GM12878 (cell line): Measurements from ENCODE around the gene OGDHL. TPM values are rescaled to one million over a fixed set of nuclear protein-coding genes. Genes with fewer than 3 reads are reported as not detected.

Source experiments
- ATAC-seq: fragments of 200-7000 bp; cut with Tn5 transposase; 3 replicates; pipeline ENCODE4 v1.9.1; 2020; ENCODE audit warnings: mild to moderate bottlenecking, moderate library complexity
- BruUV-seq: library from RNA; stranded (reverse); fragments of 400-500 nt; replicated peaks from 2 replicates; lab custom pipeline; 2021; lab: Mats Ljungman, UMichigan
- CTCF ChIA-PET: fragments of 300-600 bp; sonication (Branson Sonifier 250); formaldehyde crosslinking; extraction: SDS; loops from one replicate; lab custom pipeline; 2021; ENCODE audit warnings: inconsistent platforms; lab: Yijun Ruan, JAX
- POLR2A ChIA-PET: fragments of 350-600 bp; formaldehyde crosslinking; extraction: SDS; loops from one replicate; lab custom pipeline; 2021; ENCODE audit warnings: inconsistent platforms; lab: Charles Lee
- RAD21 ChIA-PET: fragments of 300-600 bp; sonication (Branson Sonifier 250); formaldehyde crosslinking; loops from one replicate; lab custom pipeline; 2023; ENCODE audit warnings: antibody characterized with exemption; ENCODE audit not compliant: unreplicated experiment; lab: Charles Lee
- SMC1A ChIA-PET: fragments of 300-600 bp; sonication (Branson Sonifier 250); formaldehyde crosslinking; loops from one replicate; lab custom pipeline; 2023; ENCODE audit not compliant: unreplicated experiment, uncharacterized antibody; lab: Charles Lee
- DNase-seq: peaks from one replicate; pipeline ENCODE4 v3.0.0-alpha.2; 2011; ENCODE audit warnings: low read depth, low spot score
- FAIRE-seq: peaks from 3 replicates; lab custom pipeline; 2011; peaks lifted over from hg19 to GRCh38; lab: Jason Lieb, UNC
- H2AFZ ChIP-seq: 2 replicates; pipeline ENCODE4 v1.6.0; 2011; ENCODE audit warnings: low read depth, low read length, control low read depth; ENCODE audit not compliant: control insufficient read depth
- H3K27ac ChIP-seq: 2 replicates; pipeline ENCODE4 v1.5.1; 2011; ENCODE audit warnings: control low read depth; ENCODE audit not compliant: control insufficient read depth, insufficient read depth
- H3K27me3 ChIP-seq, 2 experiments: replicated peaks in 1 of 2; 2 replicates each; pipeline versions ENCODE4 v1.6.0 to v1.6.1; 2011; ENCODE audit warnings: low read length in 1 of 2; ENCODE audit not compliant: control insufficient read depth in 2 of 2, insufficient read depth in 2 of 2
- H3K36me3 ChIP-seq, 2 experiments: 2 replicates each; pipeline ENCODE4 v1.5.1; 2011; ENCODE audit warnings: low read length in 1 of 2; ENCODE audit not compliant: control insufficient read depth in 2 of 2, insufficient read depth in 2 of 2
- H3K4me1 ChIP-seq: 2 replicates; pipeline ENCODE4 v1.6.1; 2011; ENCODE audit warnings: mild to moderate bottlenecking, low read length, moderate library complexity, mixed read lengths; ENCODE audit not compliant: control insufficient read depth, insufficient read depth
- H3K4me2 ChIP-seq: 2 replicates; pipeline ENCODE4 v1.6.0; 2011; ENCODE audit warnings: control low read depth; ENCODE audit not compliant: control insufficient read depth, insufficient read depth
- H3K4me3 ChIP-seq: fragments of 200-600 bp; sonication (generic); 2 replicates; pipeline ENCODE4 v1.5.1; 2016
- H3K79me2 ChIP-seq: 2 replicates; pipeline ENCODE4 v1.6.0; 2011; ENCODE audit warnings: low read length; ENCODE audit not compliant: control insufficient read depth, insufficient read depth
- H3K9ac ChIP-seq: 2 replicates; pipeline ENCODE4 v1.8.0; 2011; ENCODE audit warnings: low read length, control low read depth, mixed read lengths; ENCODE audit not compliant: control insufficient read depth, insufficient read depth
- H3K9me3 ChIP-seq: replicated peaks from 3 replicates; pipeline ENCODE4 v1.5.1; 2011; ENCODE audit warnings: mild to moderate bottlenecking, low read length; ENCODE audit not compliant: control insufficient read depth, insufficient read depth
- H4K20me1 ChIP-seq: 2 replicates; pipeline ENCODE4 v1.6.0; 2011; ENCODE audit not compliant: control insufficient read depth, insufficient read depth
- BMI1 ChIP-seq: fragments of 450-650 bp; IDR thresholded peaks from 2 replicates; pipeline ENCODE4 v1.6.1; 2016; ENCODE audit warnings: mild to moderate bottlenecking, moderate library complexity, borderline replicate concordance
- CBFB ChIP-seq: IDR thresholded peaks from 2 replicates; pipeline ENCODE4 v1.6.1; 2016; ENCODE audit warnings: antibody characterized with exemption, low read depth
- HDGF ChIP-seq: fragments of 450-650 bp; IDR thresholded peaks from 2 replicates; pipeline ENCODE4 v1.6.1; 2016; ENCODE audit warnings: antibody characterized with exemption
- LARP7 ChIP-seq: fragments of 450-650 bp; IDR thresholded peaks from 2 replicates; pipeline ENCODE4 v1.6.1; 2017; ENCODE audit warnings: mild to moderate bottlenecking
- NFYB ChIP-seq: IDR thresholded peaks from 2 replicates; pipeline ENCODE4 v1.6.1; 2011; ENCODE audit warnings: low read depth, mild to moderate bottlenecking, low read length, improper control_type of control experiment, moderate library complexity; ENCODE audit not compliant: insufficient read depth
- SRF ChIP-seq, 2 experiments: IDR thresholded peaks; 2 replicates each; pipeline ENCODE4 v1.6.1; 2011; ENCODE audit warnings: low read depth in 2 of 2, low read length in 2 of 2, mild to moderate bottlenecking in 1 of 2, moderate library complexity in 1 of 2
- SUZ12 ChIP-seq: fragments of 200-600 bp; sonication (generic); IDR thresholded peaks from one replicate; pipeline ENCODE4 v1.6.1; 2018; ENCODE audit warnings: antibody characterized with exemption, mild to moderate bottlenecking; ENCODE audit not compliant: unreplicated experiment
- TBL1XR1 ChIP-seq: IDR thresholded peaks from 2 replicates; pipeline ENCODE4 v1.6.1; 2012; ENCODE audit warnings: low read depth, low read length, improper control_type of control experiment
- TCF7 ChIP-seq: IDR thresholded peaks from 2 replicates; pipeline ENCODE4 v1.6.1; 2014; ENCODE audit warnings: antibody characterized with exemption, borderline replicate concordance
- YBX1 ChIP-seq: fragments of 450-650 bp; IDR thresholded peaks from 2 replicates; pipeline ENCODE4 v1.6.1; 2016; ENCODE audit warnings: antibody characterized with exemption
- ZNF207 ChIP-seq: fragments of 450-650 bp; IDR thresholded peaks from 2 replicates; pipeline ENCODE4 v1.6.1; 2014; ENCODE audit warnings: antibody characterized with exemption, mild to moderate bottlenecking, borderline replicate concordance
- ZZZ3 ChIP-seq: IDR thresholded peaks from 2 replicates; pipeline ENCODE4 v1.6.1; 2011; ENCODE audit warnings: low read depth; ENCODE audit not compliant: control insufficient read depth, insufficient read length
- WGBS: methylation state at CpG from one replicate; pipeline ENCODE4 v1.1.6; 2016; ENCODE audit warnings: low lambda C conversion rate; ENCODE audit not compliant: insufficient replicate concordance, insufficient coverage; ENCODE audit errors: missing lambda C conversion rate; 5-methylcytosine and 5-hydroxymethylcytosine counted together
- in situ Hi-C: fragments of 300-500 bp; cut with MboI; formaldehyde crosslinking; loops from 9 replicates; pipeline ENCODE4 v1.14.3; 2018; ENCODE audit warnings: mixed read lengths
- intact Hi-C: fragments of 100-400 bp; cut with micrococcal nuclease; formaldehyde crosslinking; loops from one replicate; pipeline ENCODE4 v1.14.2; 2022; ENCODE audit not compliant: unreplicated experiment
- polyA plus RNA-seq, 11 experiments: library from polyadenylated mRNA; depleted of rRNA in 4 of 11; unstranded in 6 of 11; stranded (reverse) in 5 of 11; fragments of >200 nt; fragmentation: Nextera tagmentation in 4 of 11; fragmentation: Illumina TruSeq in 1 of 11; extraction: Ambion mirVana in 4 of 11; extraction: Trizol in 1 of 11; gene quantifications; 1 replicate in 1 of 11; 2 replicates in 10 of 11; pipeline versions ENCODE4 v1.2.1 to v1.2.3, GENCODE V29; 2011 to 2016; ENCODE audit warnings: inconsistent platforms in 2 of 11, missing spikeins in 2 of 11, low read depth in 1 of 11
- total RNA-seq, 4 experiments: library from RNA; depleted of rRNA in 3 of 4; stranded (reverse); fragments of >200 nt in 3 of 4; fragmentation: Illumina TruSeq in 1 of 4; extraction: Trizol in 1 of 4; gene quantifications; 2 replicates each; pipeline versions ENCODE4 v1.2.1 to v1.2.3, GENCODE V29; 2013 to 2021
- TF ChIP-seq, protein P1 (sequence below): IDR thresholded peaks from 2 replicates; pipeline ENCODE4 v1.6.1; 2012; ENCODE audit warnings: low read length, inconsistent platforms
- TF ChIP-seq, protein P2 (sequence below): fragments of 450-650 bp; IDR thresholded peaks from 2 replicates; pipeline ENCODE4 v1.6.1; 2018; ENCODE audit warnings: borderline replicate concordance, mild to moderate bottlenecking; ENCODE audit not compliant: partially characterized antibody
- TF ChIP-seq, protein P3 (sequence below): fragments of 450-650 bp; IDR thresholded peaks from 2 replicates; pipeline ENCODE4 v1.6.1; 2017; ENCODE audit warnings: mild to moderate bottlenecking, low read depth, inconsistent platforms; ENCODE audit not compliant: poor library complexity, severe bottlenecking
- TF ChIP-seq, protein P4 (sequence below): IDR thresholded peaks from 2 replicates; pipeline ENCODE4 v1.6.1; 2011; ENCODE audit warnings: low read depth, mild to moderate bottlenecking, low read length, moderate library complexity, borderline replicate concordance; ENCODE audit errors: extremely low read depth

Gene OGDHL
- total and polyA plus RNA-seq, 10 of the 15 experiments (the other 5 are each of a cell fraction or from before 2014, with no cell fraction given) = 0.02 to 13.3 (median 0.34) TPM

DNA sequence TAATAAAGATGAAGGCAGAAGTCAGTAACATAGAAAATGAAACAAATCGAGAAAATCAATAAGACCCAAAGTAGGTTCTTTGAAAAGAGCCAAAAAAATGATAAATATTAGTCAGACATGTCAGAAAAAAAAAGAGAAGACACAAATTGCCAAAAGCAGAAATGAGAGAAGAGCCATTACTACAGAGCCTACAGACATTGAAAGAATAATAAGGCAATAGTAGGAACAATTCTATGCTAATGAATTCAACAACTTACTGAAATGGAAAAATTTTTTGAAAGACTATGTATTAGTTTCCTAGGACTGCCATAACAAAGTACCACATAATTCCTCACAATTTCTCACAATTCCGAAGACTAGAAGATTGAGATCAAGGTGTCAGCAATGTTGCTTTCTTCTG lies 35.5 kb downstream of the OGDHL start:
- peak; percentile 18 for FAIRE-seq
- TF ChIP-seq, protein P1, sequence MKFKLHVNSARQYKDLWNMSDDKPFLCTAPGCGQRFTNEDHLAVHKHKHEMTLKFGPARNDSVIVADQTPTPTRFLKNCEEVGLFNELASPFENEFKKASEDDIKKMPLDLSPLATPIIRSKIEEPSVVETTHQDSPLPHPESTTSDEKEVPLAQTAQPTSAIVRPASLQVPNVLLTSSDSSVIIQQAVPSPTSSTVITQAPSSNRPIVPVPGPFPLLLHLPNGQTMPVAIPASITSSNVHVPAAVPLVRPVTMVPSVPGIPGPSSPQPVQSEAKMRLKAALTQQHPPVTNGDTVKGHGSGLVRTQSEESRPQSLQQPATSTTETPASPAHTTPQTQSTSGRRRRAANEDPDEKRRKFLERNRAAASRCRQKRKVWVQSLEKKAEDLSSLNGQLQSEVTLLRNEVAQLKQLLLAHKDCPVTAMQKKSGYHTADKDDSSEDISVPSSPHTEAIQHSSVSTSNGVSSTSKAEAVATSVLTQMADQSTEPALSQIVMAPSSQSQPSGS = no peak
- TF ChIP-seq, protein P2, sequence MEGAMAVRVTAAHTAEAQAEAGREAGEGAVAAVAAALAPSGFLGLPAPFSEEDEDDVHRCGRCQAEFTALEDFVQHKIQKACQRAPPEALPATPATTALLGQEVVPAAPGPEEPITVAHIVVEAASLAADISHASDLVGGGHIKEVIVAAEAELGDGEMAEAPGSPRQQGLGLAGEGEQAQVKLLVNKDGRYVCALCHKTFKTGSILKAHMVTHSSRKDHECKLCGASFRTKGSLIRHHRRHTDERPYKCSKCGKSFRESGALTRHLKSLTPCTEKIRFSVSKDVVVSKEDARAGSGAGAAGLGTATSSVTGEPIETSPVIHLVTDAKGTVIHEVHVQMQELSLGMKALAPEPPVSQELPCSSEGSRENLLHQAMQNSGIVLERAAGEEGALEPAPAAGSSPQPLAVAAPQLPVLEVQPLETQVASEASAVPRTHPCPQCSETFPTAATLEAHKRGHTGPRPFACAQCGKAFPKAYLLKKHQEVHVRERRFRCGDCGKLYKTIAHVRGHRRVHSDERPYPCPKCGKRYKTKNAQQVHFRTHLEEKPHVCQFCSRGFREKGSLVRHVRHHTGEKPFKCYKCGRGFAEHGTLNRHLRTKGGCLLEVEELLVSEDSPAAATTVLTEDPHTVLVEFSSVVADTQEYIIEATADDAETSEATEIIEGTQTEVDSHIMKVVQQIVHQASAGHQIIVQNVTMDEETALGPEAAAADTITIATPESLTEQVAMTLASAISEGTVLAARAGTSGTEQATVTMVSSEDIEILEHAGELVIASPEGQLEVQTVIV = no peak
- TF ChIP-seq CBFB (no peak), TCF7 (no peak), SRF (IDR thresholded peaks at IDR 0.05; ENCODE audit: low read depth in 2 of 2, low read length in 2 of 2) (no peak), YBX1 (no peak), SUZ12 (no peak), LARP7 (no peak), ZNF207 (no peak), HDGF (no peak), TBL1XR1 (no peak), ZZZ3 (no peak), BMI1 (no peak), NFYB (no peak)
- TF ChIP-seq, protein P3, sequence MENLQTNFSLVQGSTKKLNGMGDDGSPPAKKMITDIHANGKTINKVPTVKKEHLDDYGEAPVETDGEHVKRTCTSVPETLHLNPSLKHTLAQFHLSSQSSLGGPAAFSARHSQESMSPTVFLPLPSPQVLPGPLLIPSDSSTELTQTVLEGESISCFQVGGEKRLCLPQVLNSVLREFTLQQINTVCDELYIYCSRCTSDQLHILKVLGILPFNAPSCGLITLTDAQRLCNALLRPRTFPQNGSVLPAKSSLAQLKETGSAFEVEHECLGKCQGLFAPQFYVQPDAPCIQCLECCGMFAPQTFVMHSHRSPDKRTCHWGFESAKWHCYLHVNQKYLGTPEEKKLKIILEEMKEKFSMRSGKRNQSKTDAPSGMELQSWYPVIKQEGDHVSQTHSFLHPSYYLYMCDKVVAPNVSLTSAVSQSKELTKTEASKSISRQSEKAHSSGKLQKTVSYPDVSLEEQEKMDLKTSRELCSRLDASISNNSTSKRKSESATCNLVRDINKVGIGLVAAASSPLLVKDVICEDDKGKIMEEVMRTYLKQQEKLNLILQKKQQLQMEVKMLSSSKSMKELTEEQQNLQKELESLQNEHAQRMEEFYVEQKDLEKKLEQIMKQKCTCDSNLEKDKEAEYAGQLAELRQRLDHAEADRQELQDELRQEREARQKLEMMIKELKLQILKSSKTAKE = no peak
- TF ChIP-seq, protein P4, sequence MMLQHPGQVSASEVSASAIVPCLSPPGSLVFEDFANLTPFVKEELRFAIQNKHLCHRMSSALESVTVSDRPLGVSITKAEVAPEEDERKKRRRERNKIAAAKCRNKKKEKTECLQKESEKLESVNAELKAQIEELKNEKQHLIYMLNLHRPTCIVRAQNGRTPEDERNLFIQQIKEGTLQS = no peak
- SMC1A ChIA-PET = no interaction called here
- H3K9me3 ChIP-seq = no peaks in the 10 kb centered on the region; the same call in 1 of the 3 replicates
- WGBS = 8% methylated on average over 2 of the region's 2 CpGs
- RAD21 ChIA-PET = no interaction called here
- H3K4me2 ChIP-seq = no peak overlapping the region
- H3K36me3 ChIP-seq = no peaks in the 10 kb centered on the region
- H3K4me1 ChIP-seq = no peaks in the 10 kb centered on the region
- POLR2A ChIA-PET = no interaction called here
- no TSS peak for BruUV-seq
- DNase-seq = no peak
- in situ Hi-C loops = no loop called here
- H3K9ac ChIP-seq = no peak overlapping the region
- no peak overlapping the region for H2AFZ ChIP-seq
- H4K20me1 ChIP-seq = no peaks in the 10 kb centered on the region
- H3K4me3 ChIP-seq = no peak overlapping the region
- H3K27ac ChIP-seq = no peak overlapping the region
- CTCF ChIA-PET = no interaction called here
- intact Hi-C loops = no loop called here
- H3K79me2 ChIP-seq = no peaks in the 10 kb centered on the region
- H3K27me3 ChIP-seq = no peaks in the 10 kb centered on the region
- ATAC-seq = no peak
